Mammary epithelial cell (primary cell): ENCODE data around the gene PDZD4.

ENCODE experiments used
- CTCF ChIP-seq, 2 donors: IDR thresholded peaks in 1 of 2; conservative IDR thresholded peaks in 1 of 2; 2 replicates each; pipeline ENCODE4 v1.5.1; 2011 to 2012; ENCODE audit warnings: inconsistent platforms in 2 of 2, low read length in 2 of 2, mild to moderate bottlenecking in 2 of 2, control low read depth in 1 of 2, low read depth in 1 of 2; ENCODE audit not compliant: insufficient read depth in 1 of 2; ENCODE audit errors: extremely low read depth in 1 of 2
- EZH2 ChIP-seq: IDR thresholded peaks from 2 replicates; pipeline ENCODE4 v1.6.1; 2012; ENCODE audit warnings: low read length, inconsistent platforms, borderline replicate concordance

DNA sequence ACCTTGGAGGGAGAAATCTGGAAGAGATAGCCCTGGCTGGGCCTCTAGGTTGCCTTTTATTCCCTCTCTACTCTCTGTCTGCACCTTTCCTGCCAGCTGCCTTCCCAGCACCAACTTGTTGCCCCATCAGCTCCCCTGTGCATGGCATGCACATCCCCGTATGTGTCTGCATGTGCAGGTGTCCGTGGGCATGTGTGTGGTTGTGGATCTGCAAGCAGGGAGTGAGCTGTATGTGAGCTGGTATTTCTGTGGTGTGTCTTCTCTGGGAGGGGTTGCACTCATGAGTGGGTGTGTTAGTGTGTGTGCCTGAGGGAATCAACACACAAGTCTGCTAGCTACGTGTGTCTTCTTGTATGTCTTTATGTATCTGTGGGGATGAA lies 45.8 kb upstream of the PDZD4 start:
- no peak for TF ChIP-seq CTCF (conservative IDR thresholded peaks at IDR 0.05 in 1 of 2, IDR thresholded peaks at IDR 0.05 in 1 of 2; ENCODE audit: extremely low read depth in 1 of 2, insufficient read depth in 1 of 2, low read depth in 1 of 2, low read length in 2 of 2)
- no peak for TF ChIP-seq EZH2
